Right atrium auricular region (tissue), 2 donors: ENCODE results near the gene CDK5RAP3. TPM values are rescaled to one million over a fixed set of nuclear protein-coding genes. Genes with fewer than 3 reads are reported as not detected.

Experiments used
- DNase-seq: peaks from one replicate; pipeline ENCODE4 v3.0.0-alpha.2; 2019; ENCODE audit warnings: low spot score
- H3K27ac ChIP-seq, 2 donors: fragments of 200-600 bp; sonication (generic); 1 replicate in 1 of 2; 2 replicates in 1 of 2; pipeline ENCODE4 v1.5.1; 2016 to 2019
- H3K27me3 ChIP-seq, 2 donors: fragments of 200-600 bp; sonication (generic); one replicate each; pipeline versions ENCODE4 v1.5.1 to v1.6.0; 2017 to 2019
- H3K36me3 ChIP-seq: fragments of 200-600 bp; sonication (generic); one replicate; pipeline ENCODE4 v1.5.1; 2016
- H3K4me1 ChIP-seq, 2 donors: fragments of 200-600 bp; sonication (generic); one replicate each; pipeline versions ENCODE4 v1.5.1 to v1.6.0; 2017 to 2019
- H3K4me3 ChIP-seq, 2 donors: fragments of 200-600 bp; sonication (generic); 1 replicate in 1 of 2; 2 replicates in 1 of 2; pipeline ENCODE4 v1.5.1; 2017 to 2019; ENCODE audit warnings: mild to moderate bottlenecking in 1 of 2, moderate library complexity in 1 of 2
- H3K9me3 ChIP-seq, 2 donors: fragments of 200-600 bp; sonication (generic); one replicate each; pipeline ENCODE4 v1.5.1; 2019
- CTCF ChIP-seq, 2 donors: fragments of 200-600 bp; sonication (generic); IDR thresholded peaks; one replicate each; pipeline ENCODE4 v1.5.1; 2019; ENCODE audit warnings: antibody characterized with exemption in 2 of 2
- total RNA-seq, 2 donors: library from RNA; depleted of rRNA; stranded (reverse); fragments of >200 nt; gene quantifications; one replicate each; pipeline ENCODE4 v1.1.0, GENCODE V29; 2016

CDK5RAP3 gene
- total RNA-seq, 2 donors from 2014 or later: 37.9 to 45.4 TPM

- Histone ChIP-seq H3K4me3 (no peak overlapping the region), H3K9me3 (no peaks in the 10 kb centered on the region), H3K27me3 (no peaks in the 10 kb centered on the region), H3K27ac (peak overlapping the region; percentile 32 to 65), H3K36me3 (peaks cover 36% of the 10 kb centered on the region), H3K4me1 (peaks cover 0 to 45% of the 10 kb centered on the region in 2 donors)
- DNase-seq: no peak
- TF ChIP-seq CTCF (IDR thresholded peaks at IDR 0.05): no peak
These were observed 24.4 kb upstream of the CDK5RAP3 start for GRCh38 chr17:47946516-47946915.

DNA sequence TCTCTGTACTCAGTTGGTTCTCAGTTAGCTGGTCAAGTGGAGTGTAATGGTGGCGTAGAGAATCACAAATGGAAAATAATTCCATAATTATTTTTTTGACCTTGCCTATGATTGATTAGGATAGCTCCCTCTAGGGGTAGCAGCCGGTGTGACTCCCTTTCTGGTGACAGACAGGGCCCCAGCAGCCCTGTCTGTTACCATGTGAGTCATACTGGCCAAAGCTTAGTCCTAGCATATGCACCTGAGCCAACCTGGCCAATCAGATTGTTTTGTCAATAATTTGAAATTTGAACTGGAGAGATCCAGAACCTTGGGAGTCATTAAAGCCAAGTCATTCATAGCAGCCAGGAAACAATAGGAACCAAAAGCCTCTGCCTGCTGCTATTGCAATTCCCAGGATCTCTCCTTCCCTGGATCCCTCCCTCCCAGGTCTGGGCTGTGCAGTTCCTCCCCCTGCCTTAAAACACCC, 23.9 kb upstream of the CDK5RAP3 start:
- peaks cover 0 to 42% of the 10 kb centered on the region in 2 donors for H3K4me1 ChIP-seq
- no peaks in the 10 kb centered on the region for H3K27me3 ChIP-seq
- H3K4me3 ChIP-seq: no peak overlapping the region
- peaks cover 36% of the 10 kb centered on the region for H3K36me3 ChIP-seq
- DNase-seq: peak; percentile 83
- peak; percentile 29 to 81 for TF ChIP-seq CTCF (IDR thresholded peaks at IDR 0.05)
- H3K27ac ChIP-seq: peak overlapping the region in 1 of 2 donors; percentile 65
- no peaks in the 10 kb centered on the region for H3K9me3 ChIP-seq

DNA sequence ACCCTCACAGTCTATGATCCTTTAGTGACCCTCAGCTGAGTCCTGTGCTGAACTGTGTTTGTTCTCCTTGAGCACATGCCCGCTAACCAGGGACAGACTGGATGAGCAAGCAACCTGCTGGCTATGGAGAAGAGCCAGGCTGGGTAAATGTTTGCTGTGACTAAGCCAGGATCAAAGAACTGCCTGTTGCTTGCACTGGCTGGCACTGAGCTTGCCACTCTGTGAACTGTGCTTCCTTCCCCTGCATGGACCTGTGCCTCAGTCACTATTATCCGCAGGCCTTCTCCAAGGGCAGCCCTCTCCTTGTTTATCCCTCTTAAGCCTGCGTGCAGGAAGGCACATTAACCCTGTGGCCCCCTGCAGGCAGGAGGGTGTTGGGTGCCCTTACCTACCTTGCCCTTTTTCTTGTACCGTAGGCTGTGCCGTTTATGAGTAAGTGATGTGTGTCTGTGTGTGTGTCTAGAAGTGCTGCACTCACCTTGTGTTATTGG, 22.2 kb upstream of the CDK5RAP3 start:
- H3K9me3 ChIP-seq: no peaks in the 10 kb centered on the region
- no peak for DNase-seq
- no peaks in the 10 kb centered on the region for H3K27me3 ChIP-seq
- H3K4me1 ChIP-seq: peaks cover 0 to 35% of the 10 kb centered on the region in 2 donors
- peaks cover 31% of the 10 kb centered on the region for H3K36me3 ChIP-seq
- TF ChIP-seq CTCF (IDR thresholded peaks at IDR 0.05): no peak
- H3K4me3 ChIP-seq: no peak overlapping the region
- H3K27ac ChIP-seq: peak overlapping the region in 1 of 2 donors; percentile 66

DNA sequence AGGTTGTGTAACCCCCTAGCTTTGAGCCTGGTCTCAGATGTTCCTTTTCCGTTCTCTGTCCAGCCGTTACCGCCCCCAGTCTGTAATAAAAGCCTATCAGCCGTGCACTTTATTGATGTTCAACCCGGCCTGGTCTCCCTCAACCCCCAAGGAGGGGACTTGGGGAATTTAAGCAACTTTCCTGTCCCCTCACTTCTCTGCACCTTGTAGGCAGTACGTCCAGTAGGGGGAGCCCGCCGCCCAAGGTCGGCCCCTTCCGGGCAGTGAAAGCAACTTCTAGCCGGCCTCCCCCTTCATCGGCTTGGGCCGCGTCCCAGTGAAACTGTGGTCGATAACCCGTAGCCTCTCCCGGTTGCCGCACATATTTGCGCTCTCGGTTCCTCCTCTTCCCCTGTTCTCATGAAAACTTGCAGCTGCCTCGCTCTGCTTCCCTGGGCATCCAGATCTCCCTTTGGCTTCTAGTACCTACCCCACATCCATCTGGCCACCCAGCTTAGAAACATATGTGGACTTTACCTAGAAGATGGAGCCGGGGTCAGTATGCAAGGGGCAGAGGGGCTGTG, 21.6 kb upstream of the CDK5RAP3 start:
- peak; percentile 87 to 91 for TF ChIP-seq CTCF (IDR thresholded peaks at IDR 0.05)
- no peaks in the 10 kb centered on the region for H3K9me3 ChIP-seq
- peak overlapping the region in 1 of 2 donors; percentile 36 for H3K4me3 ChIP-seq
- H3K4me1 ChIP-seq: peaks cover 0 to 35% of the 10 kb centered on the region in 2 donors
- H3K27me3 ChIP-seq: no peaks in the 10 kb centered on the region
- peak overlapping the region; percentile 58 to 66 for H3K27ac ChIP-seq
- H3K36me3 ChIP-seq: peaks cover 26% of the 10 kb centered on the region
- DNase-seq: peak; percentile 90

DNA sequence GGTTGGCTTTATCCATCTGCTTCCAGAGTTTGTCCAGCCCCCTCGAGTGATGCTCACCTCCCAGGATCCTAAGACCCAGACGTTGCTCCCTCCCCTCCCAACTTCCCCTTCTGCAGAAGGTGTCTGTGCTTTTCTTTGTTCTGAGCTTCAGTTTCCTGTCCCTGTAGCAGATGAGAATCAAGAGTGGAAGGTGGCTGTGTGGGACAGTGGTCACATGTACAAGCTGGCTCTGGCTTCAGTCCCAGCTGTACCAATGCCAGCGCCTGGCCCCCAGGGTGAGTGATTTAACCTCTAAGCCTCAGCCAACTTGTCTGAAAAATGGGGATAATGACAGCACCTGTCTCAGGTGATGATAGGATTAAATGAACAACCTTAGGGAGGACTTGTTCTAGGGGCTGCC, 21.0 kb upstream of the CDK5RAP3 start:
- H3K27me3 ChIP-seq: no peaks in the 10 kb centered on the region
- H3K4me1 ChIP-seq: peaks cover 0 to 32% of the 10 kb centered on the region in 2 donors
- no peak for TF ChIP-seq CTCF (IDR thresholded peaks at IDR 0.05)
- H3K27ac ChIP-seq: peak overlapping the region in 1 of 2 donors; percentile 66
- no peaks in the 10 kb centered on the region for H3K9me3 ChIP-seq
- no peak for DNase-seq
- no peak overlapping the region for H3K4me3 ChIP-seq
- peaks cover 21% of the 10 kb centered on the region for H3K36me3 ChIP-seq
